ENCODE measurements around the gene TBX4.
A peak's percentile ranks its signal among the peaks of the same experiment; 100 is the strongest.

TBX4 gene

GRCh38 chr17:61422116-61422799 lies 30.0 kb upstream of the TBX4 start:
- no peak for TF ChIP-seq CTCF (conservative IDR thresholded peaks at IDR 0.05; ENCODE audit: low read depth)
- ChIA-PET CTCF (no interaction called here), POLR2A (ENCODE audit: low non-redundant PET) (no interaction called here)
- DNase-seq (ENCODE audit: low spot score) = no peak
- H3K27ac ChIP-seq = no peak overlapping the region

- no peak for TF ChIP-seq CTCF (conservative IDR thresholded peaks at IDR 0.05; ENCODE audit: low read depth)
- ChIA-PET POLR2A (ENCODE audit: low non-redundant PET) (no interaction called here), CTCF (no interaction called here)
- no peak for DNase-seq (ENCODE audit: low spot score)
- no peak overlapping the region for H3K27ac ChIP-seq
Measured at GRCh38 chr17:61422869-61423268, 29.4 kb upstream of the TBX4 start.

- ChIA-PET POLR2A (ENCODE audit: low non-redundant PET) (no interaction called here), CTCF (interaction anchor here (1.0 kb wide), 1 partner anchor 12 kb away, joined by 3 read pairs; no protein-coding TSS in a partner anchor)
- H3K27ac ChIP-seq = no peak overlapping the region
- DNase-seq (ENCODE audit: low spot score) = no peak
- no peak for TF ChIP-seq CTCF (conservative IDR thresholded peaks at IDR 0.05; ENCODE audit: low read depth)
Measured at GRCh38 chr17:61423967-61424649, 28.1 kb upstream of the TBX4 start.

GRCh38 chr17:61425682-61426481 lies 26.3 kb upstream of the TBX4 start:
- H3K27ac ChIP-seq = no peak overlapping the region
- no peak for DNase-seq (ENCODE audit: low spot score)
- ChIA-PET CTCF (no interaction called here), POLR2A (ENCODE audit: low non-redundant PET) (no interaction called here)
- no peak for TF ChIP-seq CTCF (conservative IDR thresholded peaks at IDR 0.05; ENCODE audit: low read depth)

GRCh38 chr17:61426482-61427304 lies 25.5 kb upstream of the TBX4 start:
- DNase-seq (ENCODE audit: low spot score) = peak; percentile 40
- ChIA-PET CTCF (interaction anchor here (0.7 to 0.9 kb wide), 2 partner anchors 10 to 106 kb away, joined by 5 to 7 read pairs; no protein-coding TSS in a partner anchor), POLR2A (ENCODE audit: low non-redundant PET) (no interaction called here)
- TF ChIP-seq CTCF (conservative IDR thresholded peaks at IDR 0.05; ENCODE audit: low read depth) = no peak
- no peak overlapping the region for H3K27ac ChIP-seq

- ChIA-PET POLR2A (ENCODE audit: low non-redundant PET) (no interaction called here), CTCF (no interaction called here)
- no peak for DNase-seq (ENCODE audit: low spot score)
- no peak for TF ChIP-seq CTCF (conservative IDR thresholded peaks at IDR 0.05; ENCODE audit: low read depth)
- H3K27ac ChIP-seq = no peak overlapping the region
Measured at GRCh38 chr17:61427567-61427966, 24.7 kb upstream of the TBX4 start.
